Amygdala (tissue), 56 donors: Measurements from ENCODE around the gene CTXN2.
A peak's percentile ranks its signal among the peaks of the same experiment; 100 is the strongest.

Source experiments
- DNase-seq, 56 donors: peaks; one replicate each; lab custom pipeline; 2025; lab: John Stamatoyannopoulos, UW

The CTXN2 gene

DNA sequence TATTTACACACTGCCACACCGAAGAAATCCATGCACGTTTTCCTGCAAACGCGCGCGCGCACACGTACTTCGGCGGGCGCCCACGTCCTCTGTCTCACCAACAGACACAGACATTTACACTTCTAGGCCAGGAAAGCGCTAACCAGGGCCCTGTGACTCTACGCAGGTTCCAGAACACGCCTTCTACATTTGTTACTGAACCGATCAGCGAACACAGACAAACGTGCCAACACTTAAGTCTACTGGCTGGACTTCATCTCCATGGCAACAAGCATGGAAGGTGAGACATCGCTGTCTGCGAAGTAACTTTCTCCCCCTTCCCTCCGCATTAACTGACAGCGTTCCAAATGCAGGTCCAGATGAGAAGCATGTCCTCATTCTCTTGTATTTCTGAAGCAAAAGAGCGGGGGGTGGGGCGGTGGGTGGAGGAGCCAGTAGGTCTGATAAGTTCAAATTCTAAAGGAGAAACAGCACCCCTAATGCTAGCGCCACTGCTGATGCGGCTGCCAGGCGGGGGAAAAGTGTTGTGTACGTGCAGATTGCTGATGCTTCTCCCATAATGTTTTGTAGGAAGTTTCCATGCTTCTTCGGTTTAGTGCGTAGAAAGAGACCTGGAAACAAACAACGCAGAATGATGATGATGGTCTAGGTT, at the start of gene CTXN2:
CTXN2 (plus strand) TSS at position 92 of the 652 bp plus-strand sequence. CDS start 9,636 bp downstream, outside the sequence.
- peak in 38 of 56 donors; percentile 2 to 70 (median 18) for DNase-seq

DNA sequence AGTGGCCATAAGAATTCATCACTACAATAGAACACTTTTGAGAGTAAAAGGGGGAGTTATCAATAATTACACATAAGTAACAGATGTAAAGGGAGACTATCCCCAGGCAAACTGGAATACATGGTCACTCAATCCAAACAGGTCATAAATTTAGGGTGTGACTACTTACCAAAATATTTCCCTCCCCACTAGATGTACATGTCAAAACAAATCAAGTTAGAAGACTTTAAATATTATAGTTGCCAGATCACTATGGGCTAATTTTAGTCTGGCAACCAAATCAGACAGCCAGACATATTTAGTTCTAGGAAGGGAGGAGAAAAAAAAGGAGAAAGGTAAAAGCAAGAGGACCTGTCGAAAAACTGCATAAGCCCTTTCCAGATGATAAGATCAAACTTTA, 47.6 kb upstream of the CTXN2 start:
- DNase-seq = no peak

DNA sequence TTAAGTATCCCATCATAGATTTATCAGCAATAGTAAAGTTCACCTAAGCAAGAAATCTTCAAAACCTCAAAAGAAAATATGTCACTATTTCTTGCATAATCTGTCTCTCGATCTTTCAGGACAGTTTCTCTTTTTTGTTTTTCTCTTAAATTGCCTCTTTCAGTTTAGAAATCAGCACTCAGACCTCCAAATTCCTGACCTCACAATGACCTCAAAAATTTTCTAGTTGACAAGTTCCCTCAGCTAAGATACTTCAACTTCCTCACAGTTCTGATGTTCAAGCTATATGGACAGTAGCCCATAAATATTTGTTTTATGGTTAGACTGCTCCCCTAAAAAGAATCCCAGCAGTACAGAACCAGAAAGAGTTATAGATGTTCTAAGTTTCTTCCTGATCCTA, 46.6 kb upstream of the CTXN2 start:
- no peak for DNase-seq

DNA sequence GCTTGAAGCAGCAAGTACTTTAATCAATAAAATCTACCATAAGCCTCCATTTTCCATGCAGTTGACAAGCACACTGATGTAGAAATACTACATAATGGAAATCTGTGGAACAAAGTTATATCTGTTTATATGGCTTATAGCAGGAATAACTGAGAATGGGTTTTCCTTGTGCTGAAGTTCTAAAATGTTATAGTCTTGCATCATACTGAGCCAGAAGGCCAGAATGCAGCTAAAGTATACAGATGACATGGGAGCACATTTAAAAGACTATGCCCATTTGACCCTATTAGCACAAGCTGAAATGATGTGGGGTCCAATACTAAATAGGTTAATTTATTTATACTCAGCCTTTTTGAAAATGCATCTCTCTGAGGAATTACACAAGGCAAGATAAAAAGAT, 45.5 kb upstream of the CTXN2 start:
- DNase-seq = no peak

DNA sequence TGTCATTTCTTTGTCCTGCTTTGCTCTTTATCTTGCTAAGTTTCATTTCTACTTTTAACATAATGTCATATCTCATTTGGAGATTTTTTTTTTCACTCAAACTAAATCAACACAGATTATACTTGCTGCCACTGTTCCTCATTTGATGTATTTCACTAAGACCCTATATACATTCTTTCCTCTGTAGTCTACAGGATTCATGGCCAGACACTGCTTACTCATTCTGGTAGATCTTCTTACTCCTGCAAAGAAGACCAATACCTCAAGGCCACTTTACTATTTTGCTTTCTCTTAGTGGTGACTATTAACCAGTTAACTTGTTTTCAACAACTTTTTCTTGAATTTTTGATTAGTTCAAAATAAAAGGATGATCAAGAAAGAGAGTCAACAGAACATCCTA, 44.1 kb upstream of the CTXN2 start:
- DNase-seq = no peak

DNA sequence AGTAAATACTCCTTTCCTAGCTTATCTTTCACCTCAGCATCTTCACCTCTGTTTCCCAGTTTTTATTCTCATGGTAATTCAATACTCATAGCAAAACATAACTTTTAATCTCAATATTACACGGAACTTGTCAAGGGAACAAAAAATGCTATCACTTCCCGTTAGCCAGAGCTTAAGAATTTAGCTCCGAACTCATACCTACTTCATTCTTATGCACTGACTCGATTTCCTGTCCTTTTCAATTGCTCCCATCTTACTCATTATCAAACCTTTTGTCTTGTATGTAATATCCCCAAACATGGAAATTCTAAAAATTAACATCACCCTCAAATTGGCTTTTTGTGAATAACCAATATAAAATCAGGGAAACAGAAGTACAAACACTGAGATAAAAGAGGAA, 41.6 kb upstream of the CTXN2 start:
- DNase-seq = no peak

DNA sequence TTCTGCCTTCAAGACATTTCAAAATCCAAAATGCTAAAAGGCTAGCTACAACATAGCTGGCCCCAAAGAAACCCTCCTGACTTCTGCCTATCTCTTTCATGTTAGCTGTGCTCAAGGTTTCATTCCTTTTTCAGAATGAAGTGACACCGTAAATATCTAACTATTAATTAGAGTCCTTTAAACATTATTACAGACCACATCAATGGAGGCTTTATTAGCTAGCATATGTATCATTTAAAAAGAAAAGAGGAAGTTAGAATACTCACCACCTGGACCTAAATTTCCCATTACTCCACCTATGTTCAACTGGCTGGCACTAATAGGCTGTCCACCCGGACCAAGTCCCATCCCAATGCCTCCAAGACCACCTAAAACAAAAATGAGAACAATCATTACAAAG, 37.9 kb upstream of the CTXN2 start:
- no peak for DNase-seq

DNA sequence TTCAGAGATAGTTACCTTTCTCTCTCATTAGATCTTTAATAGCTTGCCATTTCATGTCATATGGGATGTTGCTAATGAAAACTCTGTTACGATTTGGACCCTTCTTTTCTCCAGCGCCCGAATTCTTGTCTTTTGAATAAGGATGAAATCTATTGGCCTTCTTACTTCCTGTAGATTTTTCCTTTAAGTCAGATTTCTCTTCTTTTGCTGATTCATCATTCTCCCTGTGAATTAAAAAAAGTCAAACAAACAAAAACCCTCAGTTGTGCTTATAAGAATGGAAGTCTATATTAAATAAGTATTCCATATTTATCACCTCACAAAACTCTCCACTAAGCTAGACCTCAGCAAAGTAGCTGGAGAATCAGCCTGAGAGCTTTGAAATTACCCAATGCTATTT, 22.8 kb upstream of the CTXN2 start:
- no peak for DNase-seq

DNA sequence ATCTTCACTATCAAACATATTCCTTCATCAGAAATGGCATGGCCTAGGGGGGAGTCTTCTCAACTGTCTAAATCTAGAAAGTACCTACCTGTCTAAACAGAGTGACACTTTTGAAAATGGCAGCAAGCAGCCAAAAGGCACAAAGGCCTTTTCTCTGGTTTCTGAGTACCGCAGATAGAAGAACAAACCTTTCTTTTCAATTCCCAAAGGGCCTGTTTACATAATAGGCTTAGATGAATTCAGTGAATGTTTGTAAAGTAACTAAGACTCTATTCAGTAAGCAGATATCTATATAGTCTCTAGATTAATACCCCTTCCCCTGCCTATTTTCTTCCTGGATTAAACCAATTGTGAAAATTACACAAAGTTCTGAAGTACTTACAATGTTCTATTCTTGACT, 20.5 kb upstream of the CTXN2 start:
- no peak for DNase-seq

DNA sequence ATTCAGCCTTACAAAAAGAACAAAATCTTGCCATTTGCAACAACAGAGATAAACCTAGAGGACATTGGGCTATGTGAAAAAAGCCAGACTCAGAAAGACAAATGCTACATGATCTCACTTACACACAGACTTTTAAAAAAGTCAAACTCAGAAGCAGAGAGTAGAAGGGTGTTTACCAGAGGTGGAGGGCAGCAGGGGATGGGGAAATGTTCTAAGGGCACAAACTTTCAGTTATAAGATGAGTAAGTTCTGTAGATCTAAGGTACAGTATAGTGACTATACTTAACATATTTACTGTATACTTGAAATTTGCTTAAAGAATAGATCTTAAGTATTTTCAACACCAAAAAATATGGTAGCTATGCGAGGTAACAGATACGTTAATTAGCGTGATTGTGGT, 16.3 kb upstream of the CTXN2 start:
- no peak for DNase-seq

DNA sequence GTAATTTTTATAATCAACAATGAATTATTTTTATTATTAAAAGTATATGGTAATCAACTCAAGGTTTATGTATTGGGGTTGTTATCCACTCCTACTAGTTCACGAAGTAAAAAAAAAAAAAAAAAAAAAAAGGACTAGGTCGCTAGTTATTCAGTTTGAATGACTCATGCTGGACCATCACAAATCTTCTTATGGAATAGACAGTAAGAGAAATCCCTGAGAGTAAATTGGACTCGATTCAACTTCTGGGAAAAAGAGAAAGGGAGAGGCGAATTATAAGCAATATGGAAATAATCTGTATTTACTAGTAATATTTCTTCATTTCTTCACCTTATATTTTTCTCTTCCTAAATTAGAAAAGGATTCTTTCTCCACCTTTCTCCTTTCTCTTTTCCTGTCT, 15.4 kb upstream of the CTXN2 start:
- no peak for DNase-seq

DNA sequence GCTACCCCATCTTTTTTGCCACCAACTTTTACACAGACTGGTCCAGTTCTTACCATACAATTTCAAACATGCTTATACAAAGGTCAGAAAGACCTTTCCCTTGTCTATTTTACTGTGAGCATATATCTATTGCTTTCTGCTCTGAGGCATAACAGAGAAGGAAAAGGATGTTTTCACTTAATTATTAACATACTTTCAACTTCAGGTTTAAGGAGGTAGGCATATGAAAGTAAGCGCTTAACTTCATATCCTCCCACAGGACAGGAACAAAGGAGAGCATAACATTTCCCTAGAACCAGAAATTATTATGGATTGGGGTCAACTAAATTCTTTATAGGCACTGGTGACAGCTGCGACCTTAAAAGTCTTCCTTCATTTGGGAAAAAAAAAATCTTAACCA, 14.5 kb upstream of the CTXN2 start:
- DNase-seq = no peak

DNA sequence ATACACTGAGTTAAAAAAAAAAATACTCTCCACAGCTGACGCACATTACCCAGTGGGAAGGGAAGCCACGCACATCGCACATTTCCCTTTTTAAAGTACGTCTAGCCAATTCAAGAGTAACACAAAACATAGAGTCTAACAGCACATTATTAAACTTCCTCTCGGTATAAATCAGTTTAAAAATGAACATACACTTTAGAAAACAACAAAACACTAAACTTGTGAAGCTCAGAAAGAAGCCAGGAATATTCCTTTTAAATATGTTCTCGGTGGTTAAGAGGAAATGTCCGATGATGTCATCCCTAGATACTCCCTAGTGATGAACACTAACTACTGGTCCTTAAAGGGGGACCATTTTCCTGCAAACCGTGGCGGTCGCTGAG, 14.1 kb upstream of the CTXN2 start:
- DNase-seq = peak in 7 of 56 donors; percentile 0 to 7 (median 0)

DNA sequence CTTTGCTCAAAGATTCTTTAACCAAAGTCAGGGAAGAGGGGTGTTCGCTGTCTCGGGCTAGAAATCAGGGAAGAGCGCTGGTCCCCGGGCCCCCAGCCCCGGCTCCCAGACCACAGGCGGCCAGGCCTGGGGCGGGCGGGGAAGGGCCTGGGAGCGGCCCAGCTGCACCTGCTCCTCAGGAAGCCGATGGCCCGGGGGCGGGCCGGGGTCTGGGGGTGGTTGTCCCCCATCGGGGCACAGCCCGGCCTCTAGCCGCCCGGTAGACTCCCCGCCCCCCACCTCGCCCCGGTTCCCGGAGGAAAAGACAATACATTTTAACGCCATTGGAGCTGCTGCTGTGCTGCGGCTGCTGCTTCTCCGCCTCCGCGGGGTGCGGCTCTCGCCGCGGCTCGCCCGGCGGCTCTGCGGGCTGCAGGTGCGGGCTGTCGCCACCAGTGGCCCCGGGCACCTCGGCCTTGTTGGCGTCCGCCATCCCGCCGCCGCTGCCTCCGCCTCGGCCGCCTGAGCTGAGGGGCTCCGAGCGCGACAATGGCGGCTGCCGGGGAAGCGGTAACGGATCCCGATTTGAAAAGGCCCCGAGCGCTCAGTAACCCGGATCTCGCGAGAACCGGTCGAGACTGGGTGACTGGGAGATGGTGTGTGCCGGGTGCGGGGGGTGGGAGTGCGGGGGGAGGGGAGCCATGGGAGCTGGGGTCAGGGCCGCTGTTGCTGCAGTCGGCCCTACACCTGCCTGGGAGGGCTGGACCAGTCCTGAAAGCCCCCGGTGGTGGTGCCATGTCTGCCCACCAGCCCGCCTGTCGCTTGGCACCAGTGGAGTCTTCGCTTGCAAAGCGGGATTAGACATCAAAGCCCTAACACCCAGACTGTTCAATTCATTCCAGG, 13.5 kb upstream of the CTXN2 start, which contains the start of gene MYEF2:
MYEF2 (minus strand) TSS at position 530 of the 882 bp plus-strand sequence; CDS start at position 472, 58 bp downstream.
- DNase-seq = peak in 52 of 56 donors; percentile 10 to 87 (median 60)

DNA sequence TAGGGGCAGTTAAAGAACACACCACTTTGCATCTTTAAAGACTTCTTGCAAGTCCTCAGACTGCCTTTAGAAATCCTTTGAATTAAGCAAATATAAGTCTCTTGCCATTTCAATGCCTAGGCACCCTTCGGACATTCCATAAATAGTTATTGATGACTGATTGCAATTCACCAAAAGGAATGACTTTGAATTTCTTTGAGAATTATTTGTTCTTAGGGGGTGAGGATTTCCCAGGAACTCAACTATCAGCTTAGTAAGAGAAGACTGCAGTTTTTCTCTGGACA, 12.9 kb upstream of the CTXN2 start:
- DNase-seq = no peak

DNA sequence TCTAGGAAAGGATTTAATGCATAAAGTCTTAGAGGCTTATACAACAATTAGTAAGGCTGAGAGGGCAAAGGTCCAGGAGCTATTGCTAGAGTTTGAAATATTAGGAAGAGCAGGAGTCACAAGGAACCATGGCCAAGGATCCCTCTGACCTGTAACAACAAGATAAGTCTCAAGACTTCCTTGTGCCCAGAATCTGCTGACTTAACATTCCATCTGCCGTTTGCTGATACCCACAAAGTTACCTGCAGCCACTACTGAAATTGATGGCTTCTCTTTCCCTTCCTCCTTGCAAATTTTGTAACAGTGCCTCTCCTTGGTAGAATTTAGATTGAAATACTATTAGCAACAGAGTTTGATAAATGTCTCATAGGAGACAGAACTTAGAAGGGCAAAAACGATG, 8.7 kb upstream of the CTXN2 start:
- DNase-seq = no peak

DNA sequence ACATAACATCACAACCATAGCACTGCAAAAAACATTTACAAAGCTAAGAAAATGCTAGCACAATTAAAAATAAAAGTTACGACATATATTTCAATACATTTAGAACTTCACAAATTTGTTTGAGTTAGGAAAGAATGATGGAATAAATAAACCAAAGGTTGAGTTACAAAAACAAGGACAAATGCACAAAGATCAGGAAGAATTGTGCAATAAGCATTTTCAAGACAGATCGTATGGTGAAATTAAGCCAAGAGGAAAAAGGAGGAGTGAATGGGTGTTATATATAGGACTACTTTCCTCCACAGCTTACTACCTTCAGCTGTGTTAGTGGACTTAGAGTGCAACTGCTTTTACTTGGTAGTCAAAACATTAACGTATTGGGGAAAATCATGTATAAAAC, 5.9 kb upstream of the CTXN2 start:
- no peak for DNase-seq

DNA sequence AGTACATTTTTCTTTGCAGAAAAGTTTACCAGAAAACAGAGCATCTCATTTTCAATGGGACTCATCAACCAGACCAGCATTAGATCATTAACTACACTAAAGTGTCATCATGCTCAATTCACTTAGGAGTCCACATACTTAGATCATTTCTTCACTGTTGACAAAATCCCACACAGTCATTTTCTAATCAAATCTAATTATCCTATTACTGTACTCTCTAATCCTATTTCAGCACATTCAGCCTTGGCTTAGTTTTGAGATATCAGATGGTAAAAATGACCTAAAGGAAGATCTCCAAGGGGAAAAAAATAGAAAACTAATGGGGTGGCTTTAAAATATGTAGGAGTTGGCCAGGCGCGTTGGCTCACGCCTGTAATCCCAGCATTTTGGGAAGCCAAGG, 5.2 kb upstream of the CTXN2 start:
- no peak for DNase-seq

DNA sequence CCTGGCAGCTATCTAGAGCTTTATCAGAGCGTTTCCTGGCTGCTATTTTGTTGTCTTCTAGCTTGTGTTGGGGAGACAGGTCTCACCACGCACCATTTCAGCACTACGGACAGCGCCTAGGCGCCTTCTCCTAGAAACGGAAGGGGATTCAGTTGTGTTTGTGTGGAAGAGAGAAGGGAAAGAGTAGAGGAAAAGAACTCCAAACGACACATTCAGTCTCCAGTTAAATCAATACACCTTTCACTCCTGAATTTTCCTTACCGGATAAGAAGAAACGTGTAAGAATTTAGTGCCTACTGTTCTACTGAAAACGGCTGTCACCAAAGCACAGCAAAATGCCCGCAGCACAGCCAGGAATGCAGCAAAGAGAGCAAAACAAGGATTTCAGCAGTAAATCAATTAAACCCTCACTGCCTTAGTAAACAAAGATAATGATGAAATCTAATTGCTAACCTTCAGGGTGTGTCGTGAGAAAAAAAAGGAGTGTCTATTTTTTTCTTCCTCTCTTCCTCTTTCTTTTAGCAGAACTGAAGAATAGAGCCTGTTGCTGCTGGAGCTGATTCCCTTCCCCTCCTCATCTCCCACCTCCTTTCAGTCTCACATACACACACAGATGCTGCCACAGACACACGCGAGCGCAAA, 412 bp upstream of the CTXN2 start:
- DNase-seq = peak in 39 of 56 donors; percentile 0 to 66 (median 12)

DNA sequence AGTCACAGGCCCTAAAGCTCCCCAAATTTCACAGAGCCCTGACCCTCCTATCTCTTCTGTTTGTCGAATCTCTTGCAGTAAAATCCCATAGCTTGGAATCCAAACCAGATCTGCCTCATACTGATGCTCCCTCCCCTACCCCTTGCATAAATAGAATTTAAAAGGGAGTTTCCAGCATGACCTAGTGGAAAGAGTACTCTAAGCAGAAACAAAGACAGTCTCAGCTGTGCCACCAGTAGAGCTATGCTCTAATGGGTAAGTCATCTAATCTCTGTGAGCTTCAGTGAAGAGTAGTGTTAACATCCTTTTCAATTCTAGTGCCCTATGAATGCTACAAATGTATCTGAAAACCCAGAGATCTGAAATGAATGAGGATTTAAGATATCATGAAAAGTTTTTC, 10.6 kb downstream of the CTXN2 start:
- no peak for DNase-seq

DNA sequence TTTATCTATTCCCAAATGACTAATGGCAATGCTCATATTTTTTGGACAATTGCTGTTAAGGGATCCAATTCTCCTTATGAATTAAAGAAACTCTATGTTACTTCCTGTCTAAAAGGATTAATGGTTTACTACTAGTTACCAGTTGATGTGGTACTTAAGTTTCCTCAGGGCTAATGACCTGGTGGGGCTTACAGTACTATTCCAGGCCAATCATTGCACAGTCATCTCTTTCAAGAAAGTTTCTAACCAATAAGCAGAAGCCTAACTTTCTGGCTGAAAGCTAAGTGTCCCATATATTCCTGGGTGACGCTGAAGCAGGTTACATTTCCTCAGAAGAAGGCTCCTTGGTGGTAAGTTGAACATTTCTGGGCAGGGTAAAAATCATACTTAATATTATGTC, 14.5 kb downstream of the CTXN2 start, which contains the start of gene SLC12A1:
SLC12A1 (plus strand) TSS at position 322 of the 400 bp plus-strand sequence. CDS start 1,418 bp downstream, outside the sequence.
- no peak for DNase-seq

DNA sequence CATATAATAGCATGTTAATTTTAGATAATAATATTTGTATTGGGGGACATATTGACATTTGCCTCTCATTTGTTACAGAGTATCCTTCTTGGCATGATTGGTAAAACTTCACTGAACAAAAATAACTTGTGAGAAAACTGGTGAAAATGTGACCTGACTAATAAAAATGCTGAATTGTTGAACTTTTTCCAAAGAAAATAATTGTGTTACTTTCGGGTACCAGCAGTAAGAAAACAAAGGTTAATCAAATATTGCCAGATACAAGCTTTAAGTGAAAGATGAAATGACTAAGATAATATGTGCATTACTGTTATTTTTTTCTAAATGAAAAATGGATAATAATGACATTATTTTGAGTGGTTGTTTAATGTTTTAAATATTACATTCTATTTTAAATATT, 29.8 kb downstream of the CTXN2 start:
- DNase-seq = no peak
